Activated CD8-positive, alpha-beta memory T cell treated with anti-CD3 and anti-CD28 coated beads for 4 hours (primary cell): ENCODE results near the gene GPR132.
"Not testable (repeated sequence)": the region's sequence is repeated elsewhere in the genome, so short reads cannot be mapped to it uniquely, and the experiment has no call there.

Experiments
- DNase-seq, 2 donors: peaks; one replicate each; pipeline ENCODE4 v3.0.0-alpha.2; 2020; ENCODE audit warnings: low read depth in 2 of 2

Gene GPR132

GRCh38 chr14:105065280-105066228, at the start of gene GPR132:
GPR132 (minus strand) TSS chr14:105065430; CDS start chr14:105055420, 10,010 bp downstream.
- peak; percentile 74 to 84 for DNase-seq

DNA sequence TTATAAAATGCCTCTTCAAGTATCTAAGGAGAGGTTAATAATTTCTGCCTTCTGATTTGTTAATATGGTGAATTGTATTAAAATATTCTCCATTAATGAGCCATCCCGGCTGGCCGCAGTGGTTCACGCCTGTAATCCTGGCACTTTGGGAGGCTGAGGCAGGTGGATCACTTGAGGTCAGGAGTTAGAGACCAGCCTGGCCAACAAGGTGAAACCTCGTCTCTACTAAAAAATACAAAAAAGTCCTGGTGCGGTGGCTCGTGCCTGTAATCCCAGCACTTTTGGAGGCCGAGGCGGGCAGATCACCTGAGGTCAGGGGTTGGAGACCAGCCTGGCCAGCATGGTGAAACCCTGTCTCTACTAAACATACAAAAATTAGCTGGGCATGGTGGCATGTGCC, 44.0 kb upstream of the GPR132 start:
- not testable (repeated sequence) for DNase-seq

DNA sequence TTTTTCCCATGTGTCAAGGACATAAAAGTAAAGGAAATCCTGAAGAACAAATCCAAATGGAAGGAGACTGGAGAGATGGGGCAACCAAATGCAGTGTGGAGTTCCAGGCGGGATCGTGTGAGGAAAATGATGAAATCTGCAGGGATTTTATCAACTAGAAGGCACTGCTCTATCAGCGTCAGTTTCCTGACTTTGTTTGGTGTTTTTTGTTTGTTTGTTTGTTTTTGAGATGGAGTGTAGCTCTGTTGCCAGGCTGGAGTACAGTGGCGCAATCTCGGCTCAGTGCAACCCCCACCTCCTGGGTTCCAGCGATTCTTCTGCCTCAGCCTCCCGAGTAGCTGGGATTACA, 43.3 kb upstream of the GPR132 start:
- no peak for DNase-seq

DNA sequence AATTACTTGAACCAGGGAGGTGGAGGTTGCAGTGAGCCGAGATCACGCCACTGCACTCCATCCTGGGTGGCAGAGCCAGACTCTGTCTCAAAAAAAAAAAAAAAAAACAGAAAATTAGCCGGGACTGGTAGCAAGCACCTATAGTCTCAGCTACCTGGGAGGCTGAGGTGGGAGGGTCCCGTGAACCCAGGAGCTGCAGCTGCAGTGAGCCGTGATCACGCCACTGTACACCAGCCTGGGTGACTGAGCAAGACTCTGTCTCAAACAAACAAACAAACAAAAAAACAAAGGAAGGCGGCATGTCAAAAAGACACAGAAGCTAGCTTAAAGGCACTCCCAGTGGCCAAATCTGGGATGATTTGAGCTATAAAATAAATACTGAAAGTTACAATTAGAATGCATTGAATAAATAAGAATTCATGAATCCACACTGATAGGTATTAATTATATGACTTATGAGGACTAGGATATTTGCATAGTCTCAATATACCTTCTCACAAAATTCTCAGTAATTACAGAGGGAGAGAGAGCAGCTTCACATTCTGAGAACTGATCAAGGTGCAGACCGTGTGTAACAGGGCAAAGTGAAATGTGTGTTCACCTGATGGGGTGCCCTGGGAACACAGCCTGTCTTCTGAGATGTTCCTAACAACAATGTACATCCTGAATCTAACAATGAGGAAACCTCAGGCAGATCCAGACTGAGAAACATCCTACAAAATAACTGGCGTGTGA, 42.7 kb upstream of the GPR132 start:
- DNase-seq = no peak

DNA sequence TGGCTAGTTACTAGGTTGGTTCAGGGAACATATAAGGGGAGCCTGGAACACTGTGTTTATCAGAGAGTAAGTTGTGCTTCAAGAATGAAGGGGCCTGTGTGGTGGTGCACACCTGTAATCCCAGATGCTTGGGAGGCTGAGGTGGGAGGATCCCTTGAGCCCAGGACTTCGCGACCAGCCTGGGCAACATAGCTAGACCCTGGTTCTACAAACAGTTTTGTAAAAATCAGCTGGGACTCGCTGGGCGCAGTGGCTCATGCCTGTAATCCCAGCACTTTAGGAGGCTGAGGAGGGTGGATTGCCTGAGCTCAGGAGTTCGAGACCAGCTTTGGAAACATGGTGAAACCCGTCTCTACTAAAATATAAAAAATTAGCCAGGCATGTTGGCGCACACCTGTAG, 42.1 kb upstream of the GPR132 start:
- no peak for DNase-seq

- no peak for DNase-seq
Observed at GRCh38 chr14:105105158-105105557, 39.9 kb upstream of the GPR132 start.

GRCh38 chr14:105102893-105103292, 37.7 kb upstream of the GPR132 start:
- DNase-seq = no peak

DNA sequence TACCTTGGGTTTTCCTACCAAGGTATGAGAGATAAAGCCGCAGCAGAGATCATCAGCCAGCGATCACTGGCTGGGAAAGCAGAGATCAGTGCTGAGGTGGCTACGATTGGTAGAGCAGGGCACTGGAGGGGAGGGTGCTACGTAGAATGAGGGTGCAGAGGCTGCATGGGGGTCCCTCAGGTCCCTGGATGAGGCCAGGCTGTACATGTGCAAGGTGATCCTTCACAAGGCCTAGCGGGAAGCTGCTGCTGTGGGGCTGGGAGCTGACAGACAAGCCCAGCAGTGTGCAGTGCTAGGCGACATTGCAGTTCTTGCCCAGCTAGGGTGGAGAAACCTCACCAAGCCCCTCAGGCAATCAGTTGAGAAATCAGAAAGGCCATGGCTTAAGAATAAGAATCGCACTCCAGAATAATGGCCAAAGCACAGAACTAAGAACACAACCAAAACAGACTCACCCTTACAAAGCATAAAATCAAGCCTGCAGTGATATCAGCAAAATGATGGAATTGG, 37.2 kb upstream of the GPR132 start:
- no peak for DNase-seq

- no peak for DNase-seq
Observed at GRCh38 chr14:105100910-105101309, 35.7 kb upstream of the GPR132 start.

DNA sequence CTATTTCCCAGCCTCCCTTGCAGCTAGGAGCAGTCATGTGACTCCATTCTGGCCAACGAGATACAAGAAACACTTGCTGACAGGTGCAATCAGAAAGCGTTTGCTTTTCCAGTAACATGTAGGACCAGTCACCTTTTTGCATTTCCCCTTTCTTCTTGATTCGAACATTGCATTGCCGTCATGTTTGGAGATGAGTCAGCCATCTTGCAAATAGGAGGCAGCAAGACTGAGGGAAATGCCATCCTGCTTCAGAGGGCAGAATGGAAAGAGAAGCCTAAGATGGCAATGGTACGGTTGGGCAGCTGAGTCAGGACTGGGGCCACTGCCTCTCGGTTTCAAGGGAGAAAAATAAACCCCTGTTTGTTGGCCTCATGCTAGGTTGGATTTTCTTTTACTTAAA, 34.5 kb upstream of the GPR132 start:
- no peak for DNase-seq

- DNase-seq = no peak
Observed at GRCh38 chr14:105098316-105098715, 33.1 kb upstream of the GPR132 start.

DNA sequence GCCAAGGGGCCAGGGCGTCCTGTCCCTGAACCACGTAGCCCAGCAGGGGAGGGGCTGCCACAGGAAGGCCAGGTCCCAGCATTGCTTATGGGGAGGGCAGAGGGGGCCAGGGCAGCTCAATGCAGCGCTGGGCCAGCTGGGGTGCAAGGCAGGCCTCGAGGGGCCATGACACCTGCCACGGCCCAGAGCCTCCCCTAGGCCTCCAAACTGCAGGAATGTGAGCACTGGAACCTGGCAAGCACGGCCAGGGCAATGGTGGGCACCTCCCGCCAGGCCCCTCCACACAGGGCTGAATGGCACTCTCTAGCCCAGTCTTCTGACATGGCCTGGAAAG, 32.5 kb upstream of the GPR132 start:
- no peak for DNase-seq

DNA sequence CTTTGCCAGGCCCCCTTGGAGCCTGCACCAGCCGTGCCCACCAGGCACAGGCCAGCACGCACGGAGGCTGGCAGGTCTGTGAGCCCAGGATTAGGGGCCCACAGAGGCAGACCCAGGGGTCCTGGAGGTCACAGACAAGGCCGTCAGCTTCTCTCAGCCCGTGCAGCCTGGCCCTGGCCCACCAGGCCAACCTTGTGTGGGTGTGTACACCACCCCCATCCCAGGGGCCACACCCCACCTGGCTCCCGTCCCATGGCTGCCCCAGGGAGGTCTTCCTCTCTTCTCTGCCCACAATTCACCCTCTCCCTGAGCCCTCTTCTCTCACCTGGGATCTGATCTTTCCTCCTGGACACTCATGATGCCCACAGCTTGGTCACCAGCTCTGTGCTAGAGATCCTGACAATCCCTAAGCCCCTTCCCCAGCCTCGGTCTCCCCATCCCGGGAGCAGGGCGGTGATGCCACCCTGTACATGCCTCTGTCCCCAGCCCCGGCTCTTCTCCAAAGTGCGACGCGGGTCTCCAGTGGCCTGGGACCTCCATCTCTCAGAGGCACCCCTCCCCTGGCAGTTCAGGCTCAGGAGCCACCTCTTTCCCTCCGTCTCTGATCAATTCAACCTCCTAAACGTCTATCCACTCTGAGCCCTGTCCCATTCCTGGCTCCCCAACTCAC, 31.1 kb upstream of the GPR132 start:
- DNase-seq = no peak

GRCh38 chr14:105095236-105095805, 30.1 kb upstream of the GPR132 start:
- no peak for DNase-seq

DNA sequence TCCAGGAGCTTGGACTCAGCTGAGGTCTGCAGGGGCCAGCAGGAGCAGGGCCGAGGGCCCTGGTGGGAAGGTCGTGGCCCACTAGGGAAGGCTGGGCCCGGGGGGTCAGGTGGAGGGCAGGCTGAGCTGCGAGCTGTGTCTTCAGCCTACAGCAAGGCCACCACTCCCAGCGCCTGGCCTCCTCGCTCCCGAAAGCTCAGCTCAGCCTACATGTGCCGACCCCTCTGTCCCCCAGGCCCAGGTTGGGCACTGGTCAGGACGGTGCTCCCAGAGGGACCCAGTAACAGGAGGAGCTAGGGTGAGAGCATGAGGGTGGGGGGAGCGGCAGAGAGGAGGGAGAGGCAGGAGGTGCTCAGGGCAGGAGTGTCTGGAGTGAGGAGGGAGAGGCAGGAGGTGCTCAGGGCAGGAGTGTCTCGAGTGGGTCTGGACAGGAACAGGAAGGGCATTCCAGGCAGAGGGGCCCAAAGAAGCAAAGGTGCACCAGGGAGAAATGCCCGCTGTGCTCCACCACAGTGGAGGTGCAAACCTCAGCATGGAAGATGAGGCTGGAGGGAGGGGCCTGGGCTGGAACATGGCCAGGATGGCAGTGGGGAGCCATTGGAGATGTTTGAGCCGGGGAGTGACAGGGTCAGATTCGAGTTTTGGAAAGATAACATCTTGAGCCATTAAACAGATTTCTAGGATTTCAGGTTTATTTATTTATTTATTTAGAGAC, 29.1 kb upstream of the GPR132 start:
- no peak for DNase-seq

DNA sequence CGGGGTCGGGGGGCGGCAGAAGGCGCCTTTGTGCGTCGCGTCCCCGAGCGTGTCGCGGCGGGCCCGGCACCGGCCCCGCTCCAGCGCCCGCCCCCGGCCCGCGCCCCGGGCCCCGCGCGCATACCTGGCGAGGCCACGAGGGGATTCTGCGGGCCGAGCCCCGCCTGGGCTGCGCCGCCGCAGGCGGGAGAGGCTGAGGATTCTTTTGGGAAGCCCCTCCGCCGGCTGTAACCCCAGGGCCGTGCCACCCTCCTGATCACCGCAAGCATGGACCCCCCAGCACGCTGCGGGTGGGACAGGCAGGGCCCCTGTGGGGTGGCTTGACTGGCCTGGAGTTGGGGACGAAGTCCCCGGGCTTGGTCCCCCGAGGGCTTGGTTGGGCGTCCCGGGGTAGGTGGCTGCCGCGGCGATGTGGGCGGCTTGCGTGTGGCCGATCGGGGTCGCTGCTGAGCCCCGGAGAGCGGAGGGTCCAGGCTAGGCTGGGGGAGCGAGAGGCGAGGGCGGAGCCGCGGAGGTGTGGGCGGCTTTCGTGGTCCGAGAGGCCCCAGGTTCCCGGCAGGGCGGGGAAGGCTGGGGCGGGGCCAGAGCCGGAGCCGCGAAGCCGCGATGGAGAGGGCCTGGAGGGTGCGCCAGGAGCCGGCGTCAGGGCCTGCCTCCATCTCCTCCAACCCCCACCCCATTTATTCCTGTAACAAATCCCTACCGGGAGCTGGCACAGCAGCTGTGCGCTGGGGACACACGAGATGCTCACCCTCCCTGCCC, 28.4 kb upstream of the GPR132 start:
- peak; percentile 50 for DNase-seq

GRCh38 chr14:105093038-105093430, 27.8 kb upstream of the GPR132 start:
- peak in 1 of 2 donors; percentile 33 for DNase-seq

DNA sequence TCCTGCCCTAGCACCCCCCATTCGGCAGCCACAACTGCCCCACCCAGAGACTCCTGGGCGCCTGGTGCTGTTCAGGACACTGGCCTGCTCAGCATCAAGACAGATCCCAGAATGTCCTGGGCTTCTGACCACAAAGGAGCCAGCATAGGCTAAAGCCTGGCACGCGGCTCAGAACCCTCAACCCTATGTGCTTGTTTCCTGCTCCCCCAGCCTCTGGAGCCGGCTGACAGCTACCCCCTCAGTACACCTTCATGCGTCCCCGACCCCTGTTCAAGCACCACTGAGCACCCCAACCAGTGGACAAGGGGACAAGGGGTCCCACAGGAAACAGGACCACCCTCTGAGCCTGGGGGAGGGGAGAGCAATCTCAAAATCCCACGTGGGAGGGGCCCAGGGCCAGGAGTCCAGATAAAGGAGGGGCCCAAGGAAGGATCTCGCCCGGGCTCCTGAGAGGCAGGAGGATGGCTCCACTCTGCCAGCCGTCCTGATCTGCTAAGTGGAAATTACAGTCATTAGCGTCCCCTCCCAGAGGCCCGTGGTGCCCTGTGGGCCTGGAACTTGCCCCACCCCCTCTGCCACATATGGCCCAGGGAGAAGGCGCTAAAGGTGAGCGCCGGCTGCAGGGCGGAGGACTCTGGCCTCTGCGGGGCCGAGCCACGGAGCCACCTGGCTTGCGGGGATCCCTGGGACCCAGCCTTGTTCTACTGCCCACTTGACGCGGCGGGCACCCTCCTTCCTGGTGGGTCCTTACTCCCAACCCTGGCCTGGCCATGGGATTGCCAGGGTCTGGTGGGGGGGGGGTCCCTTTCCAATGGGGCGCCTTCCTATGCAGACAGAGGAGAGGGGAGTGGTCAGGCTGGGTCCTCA, 27.2 kb upstream of the GPR132 start:
- no peak for DNase-seq

DNA sequence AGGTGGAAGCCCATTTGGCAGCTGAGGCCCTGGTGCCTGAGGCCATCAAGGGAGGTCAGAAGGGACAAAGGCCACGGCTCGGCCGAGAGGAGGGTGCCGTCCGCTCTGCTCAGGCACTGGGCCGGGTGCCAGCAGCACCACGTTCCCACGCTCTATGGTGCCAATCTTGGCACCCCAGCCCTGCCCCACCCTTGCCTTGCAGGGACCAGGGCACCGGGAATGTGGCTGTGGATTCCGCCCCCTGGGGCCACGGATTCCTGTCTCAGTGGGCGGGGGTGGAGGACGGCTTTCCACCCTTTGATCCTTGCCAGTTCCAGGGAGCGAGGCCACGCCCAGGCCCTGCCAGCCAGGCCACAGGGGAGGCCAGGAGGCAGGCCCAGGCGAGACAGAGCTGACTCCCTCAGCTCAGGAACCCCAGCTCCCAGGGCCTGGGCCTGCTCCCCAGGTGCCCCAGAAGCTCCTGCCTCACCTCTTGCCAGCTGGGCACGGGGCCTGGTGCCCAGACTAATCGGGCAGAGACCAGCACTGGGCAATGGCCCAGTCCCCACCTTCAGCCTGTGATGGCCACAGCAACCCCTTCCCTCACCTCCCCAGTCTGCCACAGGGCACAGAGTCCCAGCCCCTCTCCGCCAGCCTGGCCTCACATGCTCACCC, 26.4 kb upstream of the GPR132 start:
- DNase-seq = no peak
